K562 (cell line): ENCODE results near the gene CACNA1E. TPM values are rescaled to one million over a fixed set of nuclear protein-coding genes. Genes with fewer than 3 reads are reported as not detected.

Experiments used
- ATAC-seq: fragments of 200-7000 bp; cut with Tn5 transposase; 3 replicates; pipeline ENCODE4 v1.9.1; 2020; ENCODE audit warnings: moderate library complexity
- BruUV-seq: library from RNA; stranded (reverse); fragments of 400-500 nt; replicated peaks from 2 replicates; lab custom pipeline; 2021; lab: Mats Ljungman, UMichigan
- CTCF ChIA-PET: fragments of 300-600 bp; formaldehyde crosslinking; extraction: SDS; loops from one replicate; lab custom pipeline; 2021; ENCODE audit warnings: low intra/inter-chr PET ratio; lab: Yijun Ruan, JAX
- POLR2A ChIA-PET: fragments of 300-600, 350-650 bp; sonication (Branson Sonifier 250); formaldehyde crosslinking; extraction: SDS; loops from one replicate; lab custom pipeline; 2021; ENCODE audit warnings: antibody characterized with exemption, inconsistent platforms; lab: Yijun Ruan, JAX
- DNase-seq, 4 experiments: peaks; one replicate each; pipeline versions ENCODE4 v3.0.0 to v3.0.0-alpha.2; 2011 to 2018; ENCODE audit warnings: low spot score in 3 of 4, mixed read lengths in 3 of 4; ENCODE audit errors: extremely low read depth in 1 of 4
- FAIRE-seq: peaks from 2 replicates; lab custom pipeline; 2011; peaks lifted over from hg19 to GRCh38; lab: Jason Lieb, UNC
- H2AFZ ChIP-seq: 2 replicates; pipeline ENCODE4 v1.6.0; 2011; ENCODE audit warnings: low read depth, low read length, control low read depth, inconsistent platforms
- H3K27ac ChIP-seq: fragments of 200-600 bp; 3 replicates; pipeline ENCODE4 v1.8.0; 2011; ENCODE audit warnings: low read depth, mild to moderate bottlenecking, control low read depth, inconsistent platforms, low read length, moderate library complexity, mixed read lengths; ENCODE audit errors: extremely low read depth
- H3K27me3 ChIP-seq, 2 experiments: fragments of 300-600 bp in 1 of 2; 2 replicates in 1 of 2; 3 replicates in 1 of 2; pipeline versions ENCODE4 v1.6.0 to v1.8.0; 2011; ENCODE audit warnings: inconsistent platforms in 2 of 2, low read length in 2 of 2, mild to moderate bottlenecking in 1 of 2, mixed read lengths in 1 of 2, moderate library complexity in 1 of 2; ENCODE audit not compliant: control insufficient read depth in 2 of 2, insufficient read depth in 2 of 2
- H3K36me3 ChIP-seq: fragments of 300-600 bp; 3 replicates; pipeline ENCODE4 v1.8.0; 2011; ENCODE audit warnings: mild to moderate bottlenecking, low read length, inconsistent platforms; ENCODE audit not compliant: control insufficient read depth, insufficient read depth
- H3K4me1 ChIP-seq, 2 experiments: fragments of 200-600 bp in 1 of 2; replicated peaks in 1 of 2; 2 replicates in 1 of 2; 3 replicates in 1 of 2; pipeline versions ENCODE4 v1.5.1 to v1.8.0; 2011; ENCODE audit warnings: inconsistent platforms in 2 of 2, low read length in 2 of 2, mild to moderate bottlenecking in 1 of 2, mixed read lengths in 1 of 2, moderate library complexity in 1 of 2; ENCODE audit not compliant: control insufficient read depth in 2 of 2, insufficient read depth in 2 of 2
- H3K4me2 ChIP-seq: 2 replicates; pipeline ENCODE4 v1.6.1; 2011; ENCODE audit warnings: low read length, control low read depth, inconsistent platforms, mixed read lengths; ENCODE audit not compliant: insufficient read depth
- H3K4me3 ChIP-seq: fragments of 200-600 bp; sonication (generic), shearing (Covaris generic); 2 replicates; pipeline ENCODE4 v1.5.1; 2016; ENCODE audit warnings: control low read depth, inconsistent platforms
- H3K79me2 ChIP-seq: fragments of 200-600 bp; 3 replicates; pipeline ENCODE4 v1.8.0; 2011; ENCODE audit warnings: low read length, inconsistent platforms; ENCODE audit not compliant: control insufficient read depth, insufficient read depth
- H3K9ac ChIP-seq, 2 experiments: 2 replicates each; pipeline versions ENCODE4 v1.6.0 to v1.6.1; 2011; ENCODE audit warnings: low read depth in 2 of 2, low read length in 2 of 2, control low read depth in 1 of 2, inconsistent platforms in 1 of 2, mild to moderate bottlenecking in 1 of 2, mixed read lengths in 1 of 2; ENCODE audit not compliant: insufficient read depth in 1 of 2
- H3K9me1 ChIP-seq: one replicate; pipeline ENCODE4 v1.6.0; 2011; ENCODE audit warnings: inconsistent platforms, mild to moderate bottlenecking, low read length, moderate library complexity; ENCODE audit not compliant: control insufficient read depth, insufficient read depth
- H3K9me3 ChIP-seq: replicated peaks from 2 replicates; pipeline ENCODE4 v1.5.1; 2011; ENCODE audit warnings: low read depth, low read length, inconsistent platforms; ENCODE audit not compliant: control insufficient read depth, insufficient read depth
- H4K20me1 ChIP-seq: replicated peaks from 2 replicates; pipeline ENCODE4 v1.6.1; 2011; ENCODE audit warnings: low read length, inconsistent platforms, mixed read lengths; ENCODE audit not compliant: control insufficient read depth, insufficient read depth
- CEBPG ChIP-seq, 3 experiments: fragments of 200-800 bp in 1 of 3; sonication (Bioruptor generic) in 1 of 3; sonication (generic) in 1 of 3; formaldehyde crosslinking in 1 of 3; IDR thresholded peaks in 2 of 3; conservative IDR thresholded peaks in 1 of 3; 2 replicates each; pipeline versions ENCODE4 v1.6.1 to v1.8.0; 2016 to 2022; ENCODE audit warnings: missing compliant biosample characterization in 2 of 3, missing genetic modification characterization in 2 of 3, mild to moderate bottlenecking in 1 of 3, missing genetic modification reagents in 1 of 3
- MCM7 ChIP-seq, 2 experiments: fragments of 450-650 bp; IDR thresholded peaks; 2 replicates each; pipeline ENCODE4 v1.6.1; 2016 to 2018
- MYBL2 ChIP-seq, 2 experiments: fragments of 450-650 bp in 1 of 2; sonication (generic) in 1 of 2; formaldehyde crosslinking in 1 of 2; IDR thresholded peaks; 2 replicates each; pipeline versions ENCODE4 v1.6.1 to v1.8.1; 2017 to 2022; ENCODE audit warnings: borderline replicate concordance in 1 of 2, inconsistent platforms in 1 of 2, low read depth in 1 of 2, mild to moderate bottlenecking in 1 of 2, missing genetic modification reagents in 1 of 2, moderate library complexity in 1 of 2
- PHB ChIP-seq: fragments of 250-450 bp; sonication (Bioruptor Pico); IDR thresholded peaks from 2 replicates; pipeline ENCODE4 v1.5.0; 2021
- PHB2 ChIP-seq: fragments of 450-650 bp; IDR thresholded peaks from 2 replicates; pipeline ENCODE4 v1.6.1; 2017; ENCODE audit warnings: low read depth
- RAD21 ChIP-seq, 2 experiments: fragments of 250-450 bp in 1 of 2; fragments of 450-650 bp in 1 of 2; sonication (Bioruptor Pico) in 1 of 2; formaldehyde crosslinking in 1 of 2; IDR thresholded peaks in 1 of 2; conservative IDR thresholded peaks in 1 of 2; 2 replicates each; pipeline versions ENCODE4 v1.4.0 to v1.8.0; 2020 to 2022; ENCODE audit warnings: mild to moderate bottlenecking in 2 of 2, moderate library complexity in 1 of 2
- TARDBP ChIP-seq: fragments of 450-650 bp; IDR thresholded peaks from 2 replicates; pipeline ENCODE4 v1.6.1; 2016
- THRAP3 ChIP-seq: fragments of 450-650 bp; IDR thresholded peaks from 2 replicates; pipeline ENCODE4 v1.6.1; 2016; ENCODE audit warnings: mild to moderate bottlenecking, inconsistent platforms, borderline replicate concordance
- ZBTB7A ChIP-seq: IDR thresholded peaks from 2 replicates; pipeline ENCODE4 v1.6.1; 2011; ENCODE audit warnings: low read depth, mild to moderate bottlenecking, low read length, moderate library complexity, borderline replicate concordance; ENCODE audit not compliant: control insufficient read depth
- ZC3H8 ChIP-seq: fragments of 450-650 bp; IDR thresholded peaks from 2 replicates; pipeline ENCODE4 v1.6.1; 2017
- ZKSCAN1 ChIP-seq: fragments of 150-350 bp; IDR thresholded peaks from 2 replicates; pipeline ENCODE4 v1.6.1; 2016; ENCODE audit warnings: low read depth, low read length
- WGBS: fragments of 100-300 bp; shearing (Covaris generic); methylation state at CpG from one replicate; pipeline ENCODE4 v1.1.6; 2016; ENCODE audit warnings: low coverage, mixed read lengths; ENCODE audit not compliant: insufficient coverage; ENCODE audit errors: missing lambda C conversion rate; 5-methylcytosine and 5-hydroxymethylcytosine counted together
- in situ Hi-C: fragments of 300-500 bp; cut with MboI; formaldehyde crosslinking; loops from 4 replicates; pipeline ENCODE4 v1.15.0; 2018; ENCODE audit warnings: inconsistent platforms, mixed read lengths
- intact Hi-C: fragments of 100-400 bp; cut with micrococcal nuclease; formaldehyde crosslinking; loops from 2 replicates; pipeline ENCODE4 v1.14.2; 2022
- polyA plus RNA-seq, 8 experiments: library from polyadenylated mRNA; depleted of rRNA in 4 of 8; stranded (reverse) in 5 of 8; unstranded in 3 of 8; fragments of >200 nt; fragmentation: Nextera tagmentation in 2 of 8; fragmentation: Illumina TruSeq in 1 of 8; extraction: Ambion mirVana in 2 of 8; extraction: Trizol in 1 of 8; gene quantifications; 2 replicates each; pipeline versions ENCODE4 v1.2.1 to v1.2.3, GENCODE V29; 2011 to 2014; ENCODE audit warnings: inconsistent platforms in 1 of 8, missing spikeins in 1 of 8
- total RNA-seq, 7 experiments: library from RNA; depleted of rRNA in 6 of 7; stranded (reverse); fragments of >200 nt in 6 of 7; fragmentation: Illumina TruSeq in 2 of 7; extraction: Trizol in 2 of 7; gene quantifications; 2 replicates each; pipeline versions ENCODE4 v1.2.1 to v1.2.3, GENCODE V29; 2011 to 2021; ENCODE audit warnings: low replicate concordance in 1 of 7
- TF ChIP-seq, protein P1 (sequence below): sonication (generic); formaldehyde crosslinking; IDR thresholded peaks from 2 replicates; pipeline ENCODE4 v1.8.1; 2023; ENCODE audit warnings: mild to moderate bottlenecking, missing genetic modification reagents
- TF ChIP-seq, protein P2 (sequence below): fragments of 250-450 bp; sonication (Bioruptor Pico); IDR thresholded peaks from 2 replicates; pipeline ENCODE4 v1.4.0; 2020; ENCODE audit warnings: borderline replicate concordance

The CACNA1E gene
- total and polyA plus RNA-seq, 9 of the 15 experiments (the other 6 are each of a cell fraction or from before 2014, with no cell fraction given): under 0.01 to 0.04 TPM; not detected in 7

DNA sequence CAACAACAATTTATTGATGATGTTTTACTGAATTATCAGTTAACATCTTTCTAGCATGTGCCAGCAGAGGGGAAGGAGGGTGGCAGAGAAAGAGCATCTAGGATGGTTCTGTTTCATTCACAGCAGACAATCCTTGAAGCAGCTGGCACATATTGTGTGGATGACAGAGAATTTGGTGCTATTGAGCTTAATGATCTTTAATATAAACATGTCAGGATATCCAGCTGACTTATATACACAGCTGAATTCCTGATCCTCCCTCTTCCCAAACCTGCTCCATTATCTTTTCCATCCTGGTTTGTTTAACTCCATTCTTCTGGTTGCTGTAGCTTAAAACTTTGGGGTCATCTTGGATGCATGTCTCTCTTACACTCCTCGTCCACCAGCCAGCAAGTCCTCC lies 218.6 kb downstream of the CACNA1E start:
- Histone ChIP-seq H3K9me3 (no peaks in the 10 kb centered on the region), H2AFZ (no peak overlapping the region), H3K9me1 (no peaks in the 10 kb centered on the region), H3K27me3 (no peaks in the 10 kb centered on the region), H3K4me3 (no peak overlapping the region), H3K9ac (no peak overlapping the region), H3K27ac (no peak overlapping the region), H3K79me2 (no peaks in the 10 kb centered on the region), H3K36me3 (no peaks in the 10 kb centered on the region), H3K4me1 (no peaks in the 10 kb centered on the region), H3K4me2 (no peak overlapping the region), H4K20me1 (no peaks in the 10 kb centered on the region)
- ChIA-PET POLR2A (interaction anchor here (0.7 kb wide), 2 partner anchors 11 to 1312 kb away, joined by 3 read pairs; no protein-coding TSS in a partner anchor), CTCF (no interaction called here)
- WGBS: 0% methylated on average over 1 of the region's 1 CpG
- in situ Hi-C loops: no loop called here
- no peak for DNase-seq
- TF ChIP-seq ZBTB7A (no peak), ZKSCAN1 (no peak)
- TF ChIP-seq, all 486 proteins: peak for 0
- no peak for ATAC-seq
- intact Hi-C loops: no loop called here
- BruUV-seq: no TSS peak
- FAIRE-seq: no peak

DNA sequence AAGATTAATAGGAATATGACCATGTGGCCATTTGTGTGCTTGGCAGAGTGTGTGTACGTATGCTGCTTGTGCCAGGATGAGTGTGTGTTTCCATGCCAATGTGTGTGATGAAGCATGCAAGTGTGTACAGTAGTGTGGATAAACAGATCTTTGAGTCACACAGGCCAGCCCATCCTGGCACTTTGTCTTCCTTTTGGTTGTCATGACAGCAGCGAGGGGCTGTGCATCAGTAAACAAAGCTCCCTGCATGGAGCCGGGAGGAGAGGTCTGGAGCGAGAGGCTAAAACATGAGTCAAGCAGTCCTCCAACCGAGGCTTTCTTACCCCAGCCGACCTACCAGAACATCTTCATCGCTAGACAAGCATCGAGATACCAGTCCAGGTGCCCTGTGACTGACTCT lies 221.2 kb downstream of the CACNA1E start:
- BruUV-seq: no TSS peak
- H3K4me3 ChIP-seq: no peak overlapping the region
- no peaks in the 10 kb centered on the region for H3K36me3 ChIP-seq
- 0% methylated on average over 8 of the region's 8 CpGs for WGBS
- intact Hi-C loops (no loop called here), in situ Hi-C loops (no loop called here)
- no peak overlapping the region for H3K27ac ChIP-seq
- CTCF ChIA-PET: no interaction called here
- no peaks in the 10 kb centered on the region for H3K4me1 ChIP-seq
- DNase-seq (no peak), FAIRE-seq (no peak), ATAC-seq (no peak)
- no peaks in the 10 kb centered on the region for H3K9me3 ChIP-seq
- no peak overlapping the region for H2AFZ ChIP-seq
- H3K79me2 ChIP-seq: no peaks in the 10 kb centered on the region
- no peaks in the 10 kb centered on the region for H3K27me3 ChIP-seq
- no peaks in the 10 kb centered on the region for H3K9me1 ChIP-seq
- POLR2A ChIA-PET: interaction anchor here (0.7 kb wide), 2 partner anchors 18 to 56 kb away, joined by 3 read pairs; no protein-coding TSS in a partner anchor
- H4K20me1 ChIP-seq: no peaks in the 10 kb centered on the region
- H3K9ac ChIP-seq: no peak overlapping the region
- H3K4me2 ChIP-seq: no peak overlapping the region
- TF ChIP-seq, protein P1, sequence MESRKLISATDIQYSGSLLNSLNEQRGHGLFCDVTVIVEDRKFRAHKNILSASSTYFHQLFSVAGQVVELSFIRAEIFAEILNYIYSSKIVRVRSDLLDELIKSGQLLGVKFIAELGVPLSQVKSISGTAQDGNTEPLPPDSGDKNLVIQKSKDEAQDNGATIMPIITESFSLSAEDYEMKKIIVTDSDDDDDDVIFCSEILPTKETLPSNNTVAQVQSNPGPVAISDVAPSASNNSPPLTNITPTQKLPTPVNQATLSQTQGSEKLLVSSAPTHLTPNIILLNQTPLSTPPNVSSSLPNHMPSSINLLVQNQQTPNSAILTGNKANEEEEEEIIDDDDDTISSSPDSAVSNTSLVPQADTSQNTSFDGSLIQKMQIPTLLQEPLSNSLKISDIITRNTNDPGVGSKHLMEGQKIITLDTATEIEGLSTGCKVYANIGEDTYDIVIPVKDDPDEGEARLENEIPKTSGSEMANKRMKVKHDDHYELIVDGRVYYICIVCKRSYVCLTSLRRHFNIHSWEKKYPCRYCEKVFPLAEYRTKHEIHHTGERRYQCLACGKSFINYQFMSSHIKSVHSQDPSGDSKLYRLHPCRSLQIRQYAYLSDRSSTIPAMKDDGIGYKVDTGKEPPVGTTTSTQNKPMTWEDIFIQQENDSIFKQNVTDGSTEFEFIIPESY (CRISPR knock-in tag): no peak
- TF ChIP-seq TARDBP: no peak
- no peak for TF ChIP-seq PHB2
- TF ChIP-seq MYBL2 (IDR thresholded peaks at IDR 0.05; ENCODE audit: low read depth): no peak
- no peak for TF ChIP-seq MYBL2 (CRISPR knock-in tag; IDR thresholded peaks at IDR 0.05; ENCODE audit: borderline replicate concordance)
- TF ChIP-seq ZC3H8: no peak
- no peak for TF ChIP-seq RAD21 (CRISPR knock-in tag; conservative IDR thresholded peaks at IDR 0.05 in 1 of 2, IDR thresholded peaks at IDR 0.05 in 1 of 2)
- TF ChIP-seq CEBPG (CRISPR knock-in tag; IDR thresholded peaks at IDR 0.05): no peak
- TF ChIP-seq CEBPG (tag; conservative IDR thresholded peaks at IDR 0.05 in 1 of 2, IDR thresholded peaks at IDR 0.05 in 1 of 2): no peak
- no peak for TF ChIP-seq MCM7 (IDR thresholded peaks at IDR 0.05)
- TF ChIP-seq THRAP3: no peak
- TF ChIP-seq, protein P2, sequence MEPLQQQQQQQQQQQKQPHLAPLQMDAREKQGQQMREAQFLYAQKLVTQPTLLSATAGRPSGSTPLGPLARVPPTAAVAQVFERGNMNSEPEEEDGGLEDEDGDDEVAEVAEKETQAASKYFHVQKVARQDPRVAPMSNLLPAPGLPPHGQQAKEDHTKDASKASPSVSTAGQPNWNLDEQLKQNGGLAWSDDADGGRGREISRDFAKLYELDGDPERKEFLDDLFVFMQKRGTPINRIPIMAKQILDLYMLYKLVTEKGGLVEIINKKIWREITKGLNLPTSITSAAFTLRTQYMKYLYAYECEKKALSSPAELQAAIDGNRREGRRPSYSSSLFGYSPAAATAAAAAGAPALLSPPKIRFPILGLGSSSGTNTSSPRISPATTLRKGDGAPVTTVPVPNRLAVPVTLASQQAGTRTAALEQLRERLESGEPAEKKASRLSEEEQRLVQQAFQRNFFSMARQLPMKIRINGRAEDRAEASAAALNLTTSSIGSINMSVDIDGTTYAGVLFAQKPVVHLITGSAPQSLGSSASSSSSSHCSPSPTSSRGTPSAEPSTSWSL (CRISPR knock-in tag): no peak
- no peak for TF ChIP-seq PHB (CRISPR knock-in tag)
